A549 (cell line): ENCODE results near the gene LACC1. TPM values are rescaled to one million over a fixed set of nuclear protein-coding genes. Genes with fewer than 3 reads are reported as not detected.

Source experiments
- ATAC-seq, 2 experiments: fragments of 200-7000 bp in 1 of 2; fragments of >200 bp in 1 of 2; cut with Nextera tagmentation in 1 of 2; cut with Tn5 transposase in 1 of 2; 3 replicates each; pipeline versions ENCODE4 v1.8.0 to v1.9.1; 2018 to 2020; ENCODE audit warnings: mild to moderate bottlenecking in 1 of 2, moderate library complexity in 1 of 2
- CTCF ChIA-PET: fragments of 300-600 bp; sonication (Branson Sonifier 250); formaldehyde crosslinking; extraction: SDS; loops from one replicate; lab custom pipeline; 2021; ENCODE audit warnings: antibody characterized with exemption, inconsistent platforms; lab: Yijun Ruan, JAX
- POLR2A ChIA-PET: fragments of 350-600 bp; formaldehyde crosslinking; extraction: SDS; loops from one replicate; lab custom pipeline; 2021; ENCODE audit warnings: antibody characterized with exemption, inconsistent platforms; lab: Yijun Ruan, JAX
- DNase-seq, 2 experiments: peaks; one replicate each; pipeline versions ENCODE4 v3.0.0 to v3.0.0-alpha.2; 2011 to 2016; ENCODE audit warnings: low read depth in 1 of 2, low spot score in 1 of 2
- FAIRE-seq: peaks from 2 replicates; lab custom pipeline; 2011; peaks lifted over from hg19 to GRCh38; lab: Jason Lieb, UNC
- H3K27ac ChIP-seq, 2 experiments: fragments of >200 bp; sonication (Bioruptor Twin); formaldehyde crosslinking; 3 replicates each; pipeline ENCODE4 v1.5.1; 2016 to 2017
- H3K4me1 ChIP-seq: fragments of >200 bp; sonication (Bioruptor Twin); formaldehyde crosslinking; 3 replicates; pipeline ENCODE4 v1.6.1; 2016
- H3K4me2 ChIP-seq: fragments of >200 bp; sonication (Bioruptor Twin); formaldehyde crosslinking; 3 replicates; pipeline ENCODE4 v1.6.1; 2016
- H3K4me3 ChIP-seq: fragments of >200 bp; sonication (Bioruptor Twin); formaldehyde crosslinking; 3 replicates; pipeline ENCODE4 v1.5.1; 2016
- H3K9me3 ChIP-seq: fragments of >200 bp; sonication (Bioruptor Twin); formaldehyde crosslinking; 3 replicates; pipeline ENCODE4 v1.6.1; 2016
- CBX2 ChIP-seq: fragments of 200-600 bp; sonication (generic); IDR thresholded peaks from 2 replicates; pipeline ENCODE4 v1.6.1; 2016; ENCODE audit warnings: low read depth, mild to moderate bottlenecking, borderline replicate concordance
- CBX8 ChIP-seq: fragments of 200-600 bp; sonication (generic); IDR thresholded peaks from 2 replicates; pipeline ENCODE4 v1.6.1; 2016
- CEBPB ChIP-seq, 2 experiments: fragments of >200 bp in 1 of 2; sonication (Bioruptor Twin) in 1 of 2; formaldehyde crosslinking in 1 of 2; IDR thresholded peaks; 2 replicates each; pipeline ENCODE4 v1.6.1; 2012 to 2016
- CHD2 ChIP-seq: fragments of 150-350 bp; IDR thresholded peaks from 2 replicates; pipeline ENCODE4 v1.6.1; 2014; ENCODE audit warnings: low read length; ENCODE audit not compliant: partially characterized antibody
- ESRRA ChIP-seq: fragments of 150-350 bp; IDR thresholded peaks from 2 replicates; pipeline ENCODE4 v1.6.1; 2014; ENCODE audit warnings: mild to moderate bottlenecking, low read length, borderline replicate concordance
- FOSL2 ChIP-seq, 2 experiments: fragments of 450-650 bp in 1 of 2; fragments of >200 bp in 1 of 2; sonication (Bioruptor Twin) in 1 of 2; formaldehyde crosslinking; IDR thresholded peaks; 2 replicates each; pipeline versions ENCODE4 v1.5.0 to v1.6.1; 2016 to 2020; ENCODE audit warnings: mild to moderate bottlenecking in 1 of 2, moderate library complexity in 1 of 2
- FOXS1 ChIP-seq: fragments of 250-450 bp; sonication (Bioruptor Pico); IDR thresholded peaks from 2 replicates; pipeline ENCODE4 v1.5.0; 2020; ENCODE audit warnings: mild to moderate bottlenecking, moderate library complexity
- HOXA7 ChIP-seq: fragments of 250-450 bp; sonication (Bioruptor Pico); IDR thresholded peaks from 2 replicates; pipeline ENCODE4 v1.5.0; 2020; ENCODE audit warnings: mild to moderate bottlenecking, moderate library complexity
- JUN ChIP-seq, 2 experiments: fragments of >200 bp; sonication (Bioruptor Twin); formaldehyde crosslinking; IDR thresholded peaks; 2 replicates in 1 of 2; 3 replicates in 1 of 2; pipeline ENCODE4 v1.6.1; 2016 to 2017
- MAFK ChIP-seq: fragments of 450-650 bp; IDR thresholded peaks from 2 replicates; pipeline ENCODE4 v1.6.1; 2014; ENCODE audit not compliant: partially characterized antibody
- NFE2L2 ChIP-seq: fragments of 150-350 bp; conservative IDR thresholded peaks from 2 replicates; pipeline ENCODE4 v1.6.1; 2014; ENCODE audit warnings: low read length
- NPAS2 ChIP-seq: fragments of 250-450 bp; sonication (Bioruptor Pico); IDR thresholded peaks from 2 replicates; pipeline ENCODE4 v1.8.0; 2022; ENCODE audit warnings: mild to moderate bottlenecking, moderate library complexity, borderline replicate concordance
- POLR2A ChIP-seq: IDR thresholded peaks from 2 replicates; pipeline ENCODE4 v1.6.1; 2012; ENCODE audit warnings: mild to moderate bottlenecking, low read length
- RAD21 ChIP-seq, 2 experiments: fragments of >200 bp in 1 of 2; sonication (Bioruptor Twin) in 1 of 2; formaldehyde crosslinking in 1 of 2; IDR thresholded peaks in 1 of 2; conservative IDR thresholded peaks in 1 of 2; 2 replicates in 1 of 2; 3 replicates in 1 of 2; pipeline ENCODE4 v1.6.1; 2012 to 2018; ENCODE audit warnings: inconsistent platforms in 1 of 2
- RARB ChIP-seq: fragments of 250-450 bp; sonication (Bioruptor Pico); IDR thresholded peaks from 2 replicates; pipeline ENCODE4 v1.8.0; 2021; ENCODE audit warnings: mild to moderate bottlenecking, moderate library complexity
- ZSCAN20 ChIP-seq: fragments of 250-450 bp; sonication (Bioruptor Pico); IDR thresholded peaks from 2 replicates; pipeline ENCODE4 v1.8.0; 2022; ENCODE audit warnings: mild to moderate bottlenecking, moderate library complexity
- WGBS: methylation state at CpG from one replicate; pipeline ENCODE4 v1.1.6; 2017; ENCODE audit errors: missing lambda C conversion rate; 5-methylcytosine and 5-hydroxymethylcytosine counted together
- polyA plus RNA-seq, 4 experiments: library from polyadenylated mRNA; depleted of rRNA in 3 of 4; stranded (reverse); fragments of >200 nt; fragmentation: RNase III in 1 of 4; extraction: RNeasy Plus Mini Kit Qiagen cat#74134 plus additional on column Dnase treatment in 1 of 4; gene quantifications; 2 replicates in 3 of 4; 3 replicates in 1 of 4; pipeline ENCODE4 v1.2.3, GENCODE V29; 2011 to 2017
- TF ChIP-seq, protein P1 (sequence below): IDR thresholded peaks from 2 replicates; pipeline ENCODE4 v1.6.1; 2012
- TF ChIP-seq, protein P2 (sequence below): IDR thresholded peaks from 2 replicates; pipeline ENCODE4 v1.6.1; 2012
- TF ChIP-seq, protein P3 (sequence below): fragments of >200 bp; sonication (Bioruptor Twin); formaldehyde crosslinking; IDR thresholded peaks from 3 replicates; pipeline ENCODE4 v1.6.1; 2016
- TF ChIP-seq, protein P4 (sequence below): fragments of 200-600 bp; sonication (generic); IDR thresholded peaks from 2 replicates; pipeline ENCODE4 v1.6.1; 2016; ENCODE audit warnings: antibody characterized with exemption, mild to moderate bottlenecking, moderate library complexity
- TF ChIP-seq, protein P5 (sequence below): fragments of 250-450 bp; sonication (Bioruptor Pico); IDR thresholded peaks from 2 replicates; pipeline ENCODE4 v1.5.0; 2020; ENCODE audit warnings: low read depth, mild to moderate bottlenecking, moderate library complexity

LACC1 gene
- polyA plus RNA-seq, 2 of the 4 experiments (the other 2 are of a cell fraction) = 2.2 to 4.8 TPM

DNA sequence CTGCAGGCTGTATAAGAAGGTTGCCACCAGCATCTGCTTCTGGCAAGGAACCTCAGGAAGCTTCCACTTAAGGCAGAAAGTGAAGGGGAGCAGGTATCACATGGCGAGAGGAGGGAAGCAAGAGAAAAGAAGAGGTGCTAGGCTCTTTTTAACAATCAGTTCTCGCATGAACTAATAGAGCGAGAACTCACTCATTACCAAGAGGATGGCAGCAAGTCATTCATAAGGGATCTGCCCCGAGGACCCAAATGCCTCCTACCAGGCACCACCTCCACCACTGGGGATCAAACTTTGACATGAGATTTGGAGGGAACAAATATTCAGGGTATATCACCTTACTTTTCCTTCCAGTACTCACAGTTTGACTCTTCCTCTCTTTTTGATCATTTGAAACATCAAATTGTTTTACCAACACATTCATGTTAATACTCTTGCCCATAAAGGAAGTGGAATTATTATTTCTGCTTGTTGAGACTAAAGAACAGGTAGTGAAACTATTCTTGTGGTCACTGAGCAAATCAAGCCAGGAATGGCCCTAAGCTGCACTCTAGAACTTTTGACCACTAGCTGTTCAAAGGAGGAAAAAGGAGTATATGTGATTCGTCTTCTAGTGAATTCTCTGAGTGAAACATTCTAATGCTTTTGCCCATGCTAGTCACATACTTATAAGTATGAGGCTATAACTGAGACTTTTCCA, 45.0 kb downstream of the LACC1 start (continued):
- TF ChIP-seq HOXA7 (CRISPR knock-in tag) = no peak
- TF ChIP-seq FOSL2 (IDR thresholded peaks at IDR 0.05) = no peak
- TF ChIP-seq FOSL2 (CRISPR knock-in tag; IDR thresholded peaks at IDR 0.05) = no peak
- TF ChIP-seq, all 56 proteins: peak for 0

DNA sequence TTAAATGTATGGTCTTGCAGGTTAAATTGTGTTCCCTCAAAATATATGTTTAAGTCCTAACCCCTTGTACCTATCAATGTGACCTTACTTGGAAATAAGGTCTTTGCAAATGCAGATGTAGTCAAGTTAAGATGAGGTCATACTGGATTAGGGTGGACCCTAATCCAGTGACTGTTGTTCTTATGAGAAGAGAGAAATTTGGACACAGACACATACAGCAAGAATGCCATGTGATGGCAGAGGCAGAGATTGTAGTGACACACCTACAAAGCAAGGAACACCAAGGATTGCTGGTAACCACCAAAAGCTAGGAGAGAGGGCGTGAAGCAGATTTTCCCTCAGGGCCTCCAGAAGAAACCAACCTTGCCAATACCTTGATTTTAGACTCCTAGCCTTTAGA, 50.2 kb downstream of the LACC1 start:
- no peaks in the 10 kb centered on the region for H3K9me3 ChIP-seq
- no peak overlapping the region for H3K4me3 ChIP-seq
- H3K27ac ChIP-seq = no peak overlapping the region
- DNase-seq (no peak), FAIRE-seq (no peak), ATAC-seq (no peak)
- H3K4me2 ChIP-seq = no peak overlapping the region
- WGBS = 81% methylated on average over 1 of the region's 1 CpG
- H3K4me1 ChIP-seq = peaks cover 4% of the 10 kb centered on the region; the same call in 1 of the 3 replicates
- TF ChIP-seq CEBPB (IDR thresholded peaks at IDR 0.05) = no peak
- POLR2A ChIA-PET = no interaction called here
- CTCF ChIA-PET = no interaction called here

DNA sequence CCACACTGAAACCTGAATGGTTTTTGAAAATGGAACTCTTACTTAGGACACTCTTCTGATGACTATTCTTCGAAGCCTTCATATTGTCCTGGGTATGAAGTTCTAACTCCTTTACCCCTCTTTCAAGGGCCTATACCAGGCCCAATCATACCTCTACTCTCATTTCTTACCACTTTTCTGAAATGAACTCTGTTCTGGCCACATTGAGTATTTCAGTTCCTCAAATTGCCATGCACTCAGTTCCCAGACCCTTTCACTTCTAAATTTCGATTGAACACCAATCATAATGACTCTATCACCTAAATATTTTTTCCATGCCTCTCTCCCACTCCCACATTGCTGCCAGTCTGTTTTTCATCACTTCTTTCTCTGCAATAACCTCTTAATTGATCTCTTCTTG, 53.7 kb downstream of the LACC1 start:
- WGBS = 41% methylated on average over 2 of the region's 2 CpGs
- Histone ChIP-seq H3K4me2 (no peak overlapping the region), H3K4me1 (peaks cover 4% of the 10 kb centered on the region; the same call in 1 of the 3 replicates), H3K4me3 (no peak overlapping the region), H3K27ac (no peak overlapping the region), H3K9me3 (no peaks in the 10 kb centered on the region)
- POLR2A ChIA-PET = no interaction called here
- ATAC-seq = no peak
- DNase-seq = no peak
- CTCF ChIA-PET = no interaction called here
- no peak for FAIRE-seq
- no peak for TF ChIP-seq ZSCAN20 (CRISPR knock-in tag)

DNA sequence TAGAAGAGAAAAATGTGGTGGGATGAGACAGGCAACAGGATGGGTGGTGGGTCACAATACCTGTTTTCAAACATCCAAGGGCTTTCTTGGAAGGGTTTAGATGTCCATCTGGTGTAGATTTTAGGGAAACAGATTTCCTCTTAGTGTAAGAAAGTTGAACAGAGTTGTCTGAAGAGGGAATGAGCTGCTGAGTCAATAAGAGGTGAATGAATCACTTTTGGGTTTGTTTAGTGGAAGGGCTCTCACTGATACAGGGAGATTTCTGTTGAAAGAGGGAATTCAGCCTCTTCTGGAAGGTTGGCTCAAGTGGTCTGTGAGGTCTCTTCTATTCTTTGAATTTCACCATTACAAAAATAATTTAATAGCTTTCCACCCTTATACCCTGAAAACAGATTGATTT, 54.6 kb downstream of the LACC1 start:
- peaks cover 4% of the 10 kb centered on the region; the same call in 1 of the 3 replicates for H3K4me1 ChIP-seq
- H3K4me2 ChIP-seq = 0 out of 3 replicates have a peak overlapping the region, but pooled peaks have one; percentile 7
- ChIA-PET POLR2A (no interaction called here), CTCF (no interaction called here)
- TF ChIP-seq POLR2A (no peak), RAD21 (conservative IDR thresholded peaks at IDR 0.05 in 1 of 2, IDR thresholded peaks at IDR 0.05 in 1 of 2) (no peak), CHD2 (no peak), FOXS1 (CRISPR knock-in tag) (no peak), RARB (no peak)
- TF ChIP-seq, protein P1, sequence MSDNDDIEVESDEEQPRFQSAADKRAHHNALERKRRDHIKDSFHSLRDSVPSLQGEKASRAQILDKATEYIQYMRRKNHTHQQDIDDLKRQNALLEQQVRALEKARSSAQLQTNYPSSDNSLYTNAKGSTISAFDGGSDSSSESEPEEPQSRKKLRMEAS = no peak
- TF ChIP-seq, protein P2, sequence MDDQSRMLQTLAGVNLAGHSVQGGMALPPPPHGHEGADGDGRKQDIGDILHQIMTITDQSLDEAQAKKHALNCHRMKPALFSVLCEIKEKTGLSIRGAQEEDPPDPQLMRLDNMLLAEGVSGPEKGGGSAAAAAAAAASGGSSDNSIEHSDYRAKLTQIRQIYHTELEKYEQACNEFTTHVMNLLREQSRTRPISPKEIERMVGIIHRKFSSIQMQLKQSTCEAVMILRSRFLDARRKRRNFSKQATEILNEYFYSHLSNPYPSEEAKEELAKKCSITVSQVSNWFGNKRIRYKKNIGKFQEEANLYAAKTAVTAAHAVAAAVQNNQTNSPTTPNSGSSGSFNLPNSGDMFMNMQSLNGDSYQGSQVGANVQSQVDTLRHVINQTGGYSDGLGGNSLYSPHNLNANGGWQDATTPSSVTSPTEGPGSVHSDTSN = no peak
- DNase-seq (peak in 1 of 2 experiments; percentile 6), FAIRE-seq (no peak), ATAC-seq (peak in 1 of 2 experiments; percentile 53; a peak in 1 of 6 replicates)
- H3K4me3 ChIP-seq = no peak overlapping the region
- no peaks in the 10 kb centered on the region for H3K9me3 ChIP-seq
- H3K27ac ChIP-seq = no peak overlapping the region

DNA sequence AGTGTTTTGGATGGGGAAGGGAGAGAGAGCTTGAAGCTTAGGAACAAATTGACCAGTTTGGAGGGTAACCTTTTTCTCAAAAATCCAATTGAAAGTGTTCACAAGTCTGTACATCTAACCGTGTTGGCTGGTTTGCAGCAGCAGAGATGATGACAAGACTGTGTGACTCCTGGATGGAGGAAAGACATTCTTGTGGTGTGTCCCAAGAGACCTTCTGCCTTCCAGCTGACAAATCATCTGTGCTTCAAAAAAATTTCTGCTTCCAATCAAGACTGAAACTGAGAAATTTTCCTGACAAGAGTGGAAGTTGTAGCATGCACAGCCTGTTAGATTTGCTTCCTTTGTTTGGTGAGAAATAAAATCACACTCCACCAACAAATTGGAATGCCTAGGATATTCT, 56.2 kb downstream of the LACC1 start:
- no peak for DNase-seq
- ATAC-seq = no peak
- Histone ChIP-seq H3K9me3 (no peaks in the 10 kb centered on the region), H3K4me1 (peaks cover 4% of the 10 kb centered on the region; the same call in 1 of the 3 replicates), H3K4me2 (no peak overlapping the region), H3K27ac (no peak overlapping the region), H3K4me3 (no peak overlapping the region)
- 69% methylated on average over 1 of the region's 1 CpG for WGBS
- POLR2A ChIA-PET = no interaction called here
- FAIRE-seq = no peak
- CTCF ChIA-PET = interaction anchor here (0.6 to 0.9 kb wide), 2 partner anchors 42 to 1309 kb away, joined by 3 read pairs; no protein-coding TSS in a partner anchor
- TF ChIP-seq ESRRA = no peak
- TF ChIP-seq NPAS2 (CRISPR knock-in tag) = no peak
- TF ChIP-seq, protein P1 = no peak
- no peak for TF ChIP-seq JUN (IDR thresholded peaks at IDR 0.05)
- TF ChIP-seq, protein P3, sequence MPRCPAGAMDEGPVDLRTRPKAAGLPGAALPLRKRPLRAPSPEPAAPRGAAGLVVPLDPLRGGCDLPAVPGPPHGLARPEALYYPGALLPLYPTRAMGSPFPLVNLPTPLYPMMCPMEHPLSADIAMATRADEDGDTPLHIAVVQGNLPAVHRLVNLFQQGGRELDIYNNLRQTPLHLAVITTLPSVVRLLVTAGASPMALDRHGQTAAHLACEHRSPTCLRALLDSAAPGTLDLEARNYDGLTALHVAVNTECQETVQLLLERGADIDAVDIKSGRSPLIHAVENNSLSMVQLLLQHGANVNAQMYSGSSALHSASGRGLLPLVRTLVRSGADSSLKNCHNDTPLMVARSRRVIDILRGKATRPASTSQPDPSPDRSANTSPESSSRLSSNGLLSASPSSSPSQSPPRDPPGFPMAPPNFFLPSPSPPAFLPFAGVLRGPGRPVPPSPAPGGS = no peak
- no peak for TF ChIP-seq CBX8
- no peak for TF ChIP-seq HOXA7 (CRISPR knock-in tag)
- TF ChIP-seq NFE2L2 = no peak
- TF ChIP-seq, protein P4, sequence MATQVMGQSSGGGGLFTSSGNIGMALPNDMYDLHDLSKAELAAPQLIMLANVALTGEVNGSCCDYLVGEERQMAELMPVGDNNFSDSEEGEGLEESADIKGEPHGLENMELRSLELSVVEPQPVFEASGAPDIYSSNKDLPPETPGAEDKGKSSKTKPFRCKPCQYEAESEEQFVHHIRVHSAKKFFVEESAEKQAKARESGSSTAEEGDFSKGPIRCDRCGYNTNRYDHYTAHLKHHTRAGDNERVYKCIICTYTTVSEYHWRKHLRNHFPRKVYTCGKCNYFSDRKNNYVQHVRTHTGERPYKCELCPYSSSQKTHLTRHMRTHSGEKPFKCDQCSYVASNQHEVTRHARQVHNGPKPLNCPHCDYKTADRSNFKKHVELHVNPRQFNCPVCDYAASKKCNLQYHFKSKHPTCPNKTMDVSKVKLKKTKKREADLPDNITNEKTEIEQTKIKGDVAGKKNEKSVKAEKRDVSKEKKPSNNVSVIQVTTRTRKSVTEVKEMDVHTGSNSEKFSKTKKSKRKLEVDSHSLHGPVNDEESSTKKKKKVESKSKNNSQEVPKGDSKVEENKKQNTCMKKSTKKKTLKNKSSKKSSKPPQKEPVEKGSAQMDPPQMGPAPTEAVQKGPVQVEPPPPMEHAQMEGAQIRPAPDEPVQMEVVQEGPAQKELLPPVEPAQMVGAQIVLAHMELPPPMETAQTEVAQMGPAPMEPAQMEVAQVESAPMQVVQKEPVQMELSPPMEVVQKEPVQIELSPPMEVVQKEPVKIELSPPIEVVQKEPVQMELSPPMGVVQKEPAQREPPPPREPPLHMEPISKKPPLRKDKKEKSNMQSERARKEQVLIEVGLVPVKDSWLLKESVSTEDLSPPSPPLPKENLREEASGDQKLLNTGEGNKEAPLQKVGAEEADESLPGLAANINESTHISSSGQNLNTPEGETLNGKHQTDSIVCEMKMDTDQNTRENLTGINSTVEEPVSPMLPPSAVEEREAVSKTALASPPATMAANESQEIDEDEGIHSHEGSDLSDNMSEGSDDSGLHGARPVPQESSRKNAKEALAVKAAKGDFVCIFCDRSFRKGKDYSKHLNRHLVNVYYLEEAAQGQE = no peak
- TF ChIP-seq, protein P5, sequence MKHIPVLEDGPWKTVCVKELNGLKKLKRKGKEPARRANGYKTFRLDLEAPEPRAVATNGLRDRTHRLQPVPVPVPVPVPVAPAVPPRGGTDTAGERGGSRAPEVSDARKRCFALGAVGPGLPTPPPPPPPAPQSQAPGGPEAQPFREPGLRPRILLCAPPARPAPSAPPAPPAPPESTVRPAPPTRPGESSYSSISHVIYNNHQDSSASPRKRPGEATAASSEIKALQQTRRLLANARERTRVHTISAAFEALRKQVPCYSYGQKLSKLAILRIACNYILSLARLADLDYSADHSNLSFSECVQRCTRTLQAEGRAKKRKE (CRISPR knock-in tag) = no peak
- TF ChIP-seq MAFK = no peak
- TF ChIP-seq CBX2 = no peak
